Dermis blood vessel endothelial cell (primary cell): ENCODE data around the gene CELF2. TPM values are rescaled to one million over a fixed set of nuclear protein-coding genes. Genes with fewer than 3 reads are reported as not detected.
A peak's percentile ranks its signal among the peaks of the same experiment; 100 is the strongest.

ENCODE experiments used
- DNase-seq: peaks from one replicate; pipeline ENCODE4 v3.0.0; 2010
- total RNA-seq: library from RNA; depleted of rRNA; stranded (reverse); fragments of >200 nt; gene quantifications from 2 replicates; pipeline ENCODE4 v1.2.3, GENCODE V29; 2014

CELF2 gene
- total RNA-seq, 1 donor from 2014 or later: 10.2 TPM

DNA sequence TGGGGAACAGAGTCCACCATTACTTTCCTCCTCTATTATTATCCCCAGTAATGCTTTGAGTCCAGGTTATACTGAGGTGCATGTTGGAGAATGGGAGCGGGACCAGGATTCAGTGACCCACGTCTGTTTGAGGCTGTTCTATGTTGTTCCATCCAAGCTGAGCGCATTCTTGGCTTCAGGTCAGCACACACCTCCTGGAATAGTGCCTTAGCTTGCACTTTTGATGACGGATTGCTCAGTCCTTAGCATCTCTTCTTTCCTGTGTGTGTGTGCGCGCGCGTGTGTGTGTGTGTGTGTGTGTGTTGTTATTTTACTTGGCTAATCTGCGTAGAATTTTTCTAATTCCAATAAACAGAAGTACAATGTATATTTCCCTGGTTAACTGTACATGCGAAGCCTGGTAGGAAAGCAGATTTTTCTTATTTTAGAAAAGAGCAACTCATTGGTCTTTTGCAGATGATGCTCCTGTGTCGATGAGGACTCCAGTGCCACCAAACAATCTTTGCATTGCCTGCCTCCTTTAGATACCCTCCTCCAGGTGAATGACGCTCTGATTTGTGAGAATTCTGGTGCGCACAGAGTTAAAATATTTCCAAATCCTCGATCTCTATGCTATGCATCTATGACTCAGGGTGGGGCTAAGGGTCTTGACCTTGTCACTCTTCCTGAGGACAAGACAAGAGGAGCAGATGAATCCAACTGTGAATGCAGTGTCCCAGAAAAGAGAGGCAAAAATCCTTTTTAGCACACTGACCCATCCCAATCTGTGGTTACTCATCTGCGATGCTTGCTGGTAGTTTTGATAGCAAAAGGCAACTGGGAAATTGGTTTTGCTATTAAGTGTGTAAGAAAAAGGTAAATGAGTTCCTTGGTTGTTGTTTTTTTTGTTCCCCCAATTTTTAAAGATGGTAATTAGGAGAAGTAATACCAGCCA lies 13.3 kb upstream of the CELF2 start:
- DNase-seq: no peak

DNA sequence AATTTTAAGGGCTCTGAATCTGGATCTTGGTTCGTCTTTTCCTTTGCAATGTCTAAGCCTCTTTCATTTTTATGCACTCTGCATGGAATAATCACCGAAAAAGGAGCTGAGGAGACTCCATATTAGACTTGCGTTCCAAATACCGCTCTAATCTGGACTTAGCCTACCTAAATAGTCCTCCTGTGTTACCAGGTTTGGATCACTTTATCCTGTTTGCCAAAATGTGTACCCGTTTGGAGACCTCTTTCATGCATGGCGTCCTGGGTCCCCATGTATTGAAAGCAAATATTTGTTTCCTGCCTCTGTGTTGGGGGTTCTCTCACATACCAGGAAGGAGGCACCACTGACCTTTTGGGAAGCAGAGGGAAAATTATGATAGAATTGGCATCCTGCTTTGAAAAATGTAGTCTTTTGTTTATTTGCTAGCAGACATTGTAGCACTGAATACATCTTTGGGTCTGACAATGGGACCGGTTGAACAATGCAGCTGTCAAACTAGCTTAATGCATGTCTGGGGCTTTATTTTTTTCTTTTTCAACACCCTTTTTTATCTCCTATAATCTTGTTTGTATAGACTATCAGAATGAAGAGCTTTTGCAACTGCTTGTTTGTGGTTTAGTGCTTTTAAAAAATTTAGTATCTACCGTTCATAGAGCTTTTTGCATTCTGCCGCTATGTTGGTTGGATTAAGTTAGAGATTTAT lies 11.8 kb upstream of the CELF2 start:
- DNase-seq: no peak

DNA sequence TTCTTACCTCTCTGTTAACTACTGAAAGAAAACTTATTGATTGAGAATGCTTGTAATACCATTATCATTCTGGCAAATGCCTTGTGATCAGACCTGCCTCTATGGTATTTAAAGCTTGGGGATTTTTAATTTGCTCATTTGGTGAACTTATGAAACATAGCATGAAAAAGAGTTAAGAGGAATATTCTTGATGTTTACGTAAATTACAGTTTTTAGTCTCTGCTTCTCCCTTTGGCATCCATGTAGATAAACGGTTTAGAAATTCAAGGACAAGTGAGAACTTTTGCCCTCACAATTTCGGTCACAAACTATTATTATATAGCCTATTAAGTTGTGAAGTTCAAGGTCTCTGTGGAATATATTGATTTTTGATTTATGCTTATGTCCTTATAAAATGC lies 11.2 kb upstream of the CELF2 start:
- DNase-seq: no peak

DNA sequence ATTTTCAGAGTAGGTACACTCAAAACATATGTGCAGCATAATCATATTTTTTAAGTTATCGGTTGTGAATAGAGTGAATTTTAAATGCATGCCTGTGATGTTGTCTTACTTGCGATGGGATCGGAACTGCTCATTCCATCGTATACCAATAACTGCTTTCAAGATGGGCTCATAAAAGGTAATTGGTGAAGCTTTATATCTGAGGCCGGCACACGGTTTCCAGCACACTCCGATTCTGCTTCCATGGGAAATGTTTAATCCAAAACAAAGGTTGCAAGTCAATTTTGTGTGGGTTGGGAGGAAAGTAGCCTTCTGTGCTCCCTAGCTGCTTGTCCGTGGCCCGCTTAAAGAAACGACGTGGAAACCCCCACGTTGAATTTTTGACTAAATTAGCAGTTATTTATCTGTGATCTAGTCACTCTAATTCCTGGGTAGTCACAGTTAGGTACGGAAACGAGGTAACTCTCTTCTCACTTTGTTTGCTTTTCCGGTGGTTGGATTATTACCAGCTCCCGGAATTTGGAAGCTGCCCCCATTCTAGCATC lies 10.1 kb upstream of the CELF2 start:
- no peak for DNase-seq

DNA sequence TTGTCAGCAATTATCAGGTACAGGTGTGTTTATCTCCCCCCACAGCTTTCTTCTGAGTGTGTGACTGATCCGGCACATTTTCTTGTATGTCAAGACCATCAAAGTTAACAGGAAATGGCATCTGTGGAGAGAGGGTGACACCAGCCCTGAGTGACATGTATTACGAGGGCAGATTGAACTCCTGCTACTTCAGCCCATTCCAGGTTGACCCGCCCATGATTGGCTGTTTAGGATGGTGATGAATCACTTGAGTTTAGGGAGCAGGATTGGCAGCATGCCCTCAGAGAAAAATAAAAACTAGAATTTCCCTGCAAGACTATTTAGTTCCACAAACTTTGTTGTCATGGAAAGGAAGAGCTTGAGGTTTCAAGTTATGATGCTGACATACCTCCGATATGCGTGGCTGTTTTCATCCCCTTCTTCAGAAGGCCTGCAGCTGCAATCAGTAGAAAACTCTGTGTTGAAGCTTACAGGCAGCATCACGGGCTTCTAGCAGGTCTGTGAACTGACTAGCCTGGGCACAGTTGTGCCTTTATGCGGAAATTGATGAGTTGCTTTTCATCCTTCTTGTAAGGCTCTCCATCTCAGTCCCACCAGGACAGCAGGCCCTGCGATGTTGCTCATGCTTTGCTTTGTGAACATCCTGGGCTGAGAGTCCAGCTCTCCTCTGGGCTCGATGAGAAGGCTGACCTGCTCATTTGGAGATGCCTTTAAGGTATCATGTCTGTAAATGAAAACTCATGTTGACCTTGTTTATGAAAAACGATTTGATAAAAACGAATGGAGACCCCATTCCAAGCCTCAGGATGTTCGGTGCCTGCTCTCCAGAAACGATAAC lies 8.0 kb upstream of the CELF2 start:
- DNase-seq: no peak

DNA sequence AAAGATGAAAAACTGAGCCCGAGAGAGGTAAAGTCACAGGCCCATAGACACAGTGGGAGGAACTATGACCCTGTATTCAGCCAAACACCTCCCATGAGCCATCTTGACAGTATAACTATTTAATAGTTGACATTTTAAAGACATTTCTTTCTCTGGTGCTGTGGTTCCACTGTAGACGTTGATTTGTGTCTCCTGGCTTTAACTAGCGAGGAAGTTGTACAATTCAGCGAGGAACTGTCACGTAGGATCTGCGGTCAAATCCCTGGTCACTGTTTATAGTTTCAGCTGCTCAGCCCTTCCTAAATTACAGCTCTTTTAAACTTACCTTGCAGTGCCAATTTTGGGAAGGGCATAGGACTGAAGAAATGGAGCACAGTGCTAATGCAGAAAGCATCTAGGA lies 7.1 kb upstream of the CELF2 start:
- DNase-seq: no peak

DNA sequence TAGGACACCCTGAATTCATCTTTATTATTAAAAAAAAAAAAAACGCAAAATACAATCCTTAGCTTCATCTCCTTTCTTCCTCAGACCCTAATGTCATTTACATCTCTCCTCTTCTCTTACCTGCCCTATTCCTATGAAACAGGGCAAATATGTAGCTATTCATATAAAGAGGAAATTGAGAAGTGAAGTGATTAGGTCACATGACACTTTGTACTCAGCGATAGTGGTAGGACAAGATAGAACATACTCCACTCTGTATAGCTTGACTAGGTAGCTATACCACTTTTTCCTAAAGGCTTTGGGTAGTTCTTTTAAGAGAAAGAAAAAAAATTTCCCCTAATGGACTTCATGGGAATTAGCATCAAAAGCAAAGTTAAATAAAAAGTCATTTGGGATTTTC lies 6.2 kb upstream of the CELF2 start:
- DNase-seq: no peak

DNA sequence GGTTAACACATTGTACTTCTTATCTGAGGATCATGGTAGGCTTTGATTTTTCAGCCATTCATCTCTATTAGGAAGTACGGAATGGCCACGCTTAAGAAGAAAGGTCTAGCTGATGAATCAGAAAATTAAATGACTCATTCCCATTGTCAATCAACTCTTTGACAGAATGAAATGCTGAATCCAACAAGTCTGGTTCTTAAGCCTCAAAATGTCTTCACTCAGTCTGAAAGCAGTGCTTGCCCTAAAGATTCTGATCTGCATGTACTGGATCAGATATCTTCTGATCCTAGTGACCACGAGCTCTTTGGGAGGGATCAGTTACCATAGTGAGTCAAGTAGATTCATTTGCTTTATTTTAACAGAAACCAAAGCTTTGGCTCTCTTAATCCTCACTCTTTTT lies 5.7 kb upstream of the CELF2 start:
- peak; percentile 65 for DNase-seq

DNA sequence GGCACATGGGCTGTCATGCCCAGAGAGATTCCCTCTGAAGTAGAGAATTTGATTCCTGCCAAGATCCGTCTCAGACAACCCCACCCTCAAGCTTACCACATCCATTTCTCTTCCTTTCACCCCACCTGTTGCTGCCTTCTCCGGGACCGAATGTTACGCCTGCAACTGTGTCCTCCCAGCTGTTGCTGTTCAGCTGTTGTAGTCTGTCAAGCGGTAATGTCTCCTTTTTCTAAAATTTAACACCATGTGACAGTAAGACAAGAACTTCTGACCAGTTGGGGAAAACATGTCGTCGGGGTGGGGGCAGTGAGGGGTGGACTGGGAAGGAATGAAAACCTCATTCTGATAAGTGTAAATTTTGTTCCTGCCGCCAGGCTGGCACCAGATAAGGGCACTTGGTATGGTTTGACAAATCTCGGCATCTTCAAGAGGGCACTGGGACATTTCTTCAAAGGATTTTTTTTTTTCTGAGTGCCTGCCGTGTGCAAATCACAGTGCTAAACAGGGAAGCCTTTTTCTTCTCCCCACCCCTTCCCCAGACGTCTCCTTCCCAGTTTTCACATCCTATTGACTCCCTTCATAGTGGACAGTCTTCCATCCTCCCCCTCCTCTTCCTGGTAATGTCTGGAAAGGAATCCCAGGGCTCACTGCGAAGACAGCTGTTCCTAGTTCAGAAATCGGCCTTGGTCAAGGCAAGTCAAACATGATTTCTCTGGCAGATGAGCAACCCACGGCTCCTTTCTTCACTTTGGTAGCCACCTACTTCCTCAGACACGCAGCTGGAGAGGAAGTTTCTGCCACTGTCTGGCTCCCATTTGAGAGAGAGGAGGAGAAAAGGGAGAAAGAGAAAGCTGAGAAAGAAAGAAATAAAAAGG lies 5.0 kb upstream of the CELF2 start:
- no peak for DNase-seq

DNA sequence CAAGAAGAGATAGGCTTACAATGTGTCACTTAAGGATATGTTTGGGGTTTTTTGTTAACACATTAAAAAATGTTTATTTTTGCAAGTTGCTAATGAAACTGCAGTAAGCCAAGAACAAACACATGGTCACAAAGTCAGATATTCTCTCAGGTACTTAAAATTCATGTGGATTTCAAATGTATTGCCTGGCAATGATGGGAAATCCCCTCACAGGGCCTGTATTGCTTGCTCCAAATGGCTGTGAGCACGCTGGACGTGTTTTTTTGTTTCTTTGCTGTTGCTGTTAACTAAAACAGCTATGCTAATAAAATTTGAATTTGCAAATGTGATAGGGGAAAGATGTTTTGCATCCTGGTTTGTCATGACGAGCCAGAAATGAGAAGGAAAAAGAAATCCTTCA lies 3.8 kb upstream of the CELF2 start:
- DNase-seq: no peak

DNA sequence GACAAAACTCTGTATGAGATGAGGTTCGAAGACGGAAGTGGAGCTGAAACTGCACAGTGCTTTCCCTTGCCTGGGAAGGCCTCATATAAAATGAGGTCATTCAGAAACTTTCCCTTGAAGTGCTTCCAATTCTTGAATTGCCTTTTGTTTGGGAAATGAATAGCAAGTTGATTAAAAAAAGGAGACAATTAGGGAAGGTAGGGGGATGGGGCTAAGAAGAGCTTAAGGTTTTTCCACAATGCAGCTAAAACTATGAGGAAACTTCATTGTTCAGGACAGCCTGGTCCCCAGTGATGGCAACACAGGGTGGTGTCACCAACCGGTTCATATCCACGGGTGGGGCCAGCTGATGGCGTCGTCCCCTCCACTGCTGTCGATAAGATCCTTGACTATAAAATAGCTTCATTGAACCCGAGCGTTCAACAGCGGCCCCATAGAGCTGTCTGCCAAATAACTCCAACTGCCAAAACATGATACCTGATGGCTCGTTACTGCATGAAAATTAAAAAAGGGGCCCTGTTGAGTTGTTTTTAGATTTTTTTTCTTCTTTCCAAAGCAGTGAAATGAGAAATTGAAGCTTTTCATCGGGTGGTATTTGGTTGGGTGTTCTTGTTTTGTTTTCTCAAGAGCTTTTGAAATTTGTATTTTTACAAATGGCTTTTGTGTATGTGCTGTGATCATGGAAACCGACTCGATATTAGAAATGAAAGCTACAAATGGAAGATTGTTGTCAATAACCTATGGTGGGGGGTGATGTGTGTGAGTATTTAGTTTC lies 2.8 kb upstream of the CELF2 start:
- peak; percentile 63 for DNase-seq

DNA sequence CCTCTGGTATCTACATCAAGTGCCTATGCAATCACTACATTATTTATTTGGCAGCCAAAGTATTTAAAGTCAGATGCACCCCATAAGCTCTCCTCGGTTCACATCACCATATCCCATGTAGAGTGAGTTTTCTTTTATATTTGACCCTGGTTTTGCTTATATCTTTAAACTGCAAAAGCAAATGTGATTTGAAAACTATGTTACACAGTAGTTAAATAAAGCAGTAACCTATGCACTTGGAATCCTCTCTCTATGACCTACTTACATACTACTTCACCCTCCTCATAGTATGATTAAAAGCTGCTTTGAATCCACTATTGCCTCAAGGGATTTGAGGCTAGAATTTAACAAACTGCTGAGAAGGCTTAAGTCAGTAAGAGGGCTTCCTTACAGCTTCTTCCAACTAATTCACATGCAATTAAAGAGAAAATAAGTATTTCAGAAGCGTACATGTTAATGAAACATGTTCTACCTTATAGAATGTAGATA lies 2.2 kb upstream of the CELF2 start:
- DNase-seq: no peak

DNA sequence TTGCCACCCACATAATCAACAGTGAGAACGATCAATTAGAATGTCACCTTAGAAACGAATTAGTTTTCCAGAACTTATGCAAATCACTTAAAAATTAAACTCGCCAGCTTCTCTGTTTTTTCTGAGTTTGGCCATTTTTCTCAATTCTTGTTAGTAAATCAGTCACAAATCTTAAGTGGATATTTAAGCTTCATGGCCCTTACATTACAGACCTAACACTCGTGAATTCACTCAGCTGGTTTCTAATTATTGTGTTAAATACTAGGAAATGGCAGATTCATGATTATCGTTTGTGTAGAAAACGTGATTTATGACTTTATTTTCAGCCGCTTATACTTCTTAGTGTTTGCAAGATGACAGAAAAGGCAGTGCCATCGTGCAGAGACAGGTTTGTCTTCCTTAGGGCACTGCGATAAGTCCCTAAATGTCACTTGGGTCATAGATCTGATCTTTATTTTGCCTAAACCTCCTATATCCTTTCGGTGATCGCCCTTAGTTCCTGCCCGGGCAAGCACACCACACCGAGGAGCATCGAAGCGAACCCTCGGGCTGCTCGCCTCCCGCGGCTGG lies 587 bp upstream of the CELF2 start:
- no peak for DNase-seq

DNA sequence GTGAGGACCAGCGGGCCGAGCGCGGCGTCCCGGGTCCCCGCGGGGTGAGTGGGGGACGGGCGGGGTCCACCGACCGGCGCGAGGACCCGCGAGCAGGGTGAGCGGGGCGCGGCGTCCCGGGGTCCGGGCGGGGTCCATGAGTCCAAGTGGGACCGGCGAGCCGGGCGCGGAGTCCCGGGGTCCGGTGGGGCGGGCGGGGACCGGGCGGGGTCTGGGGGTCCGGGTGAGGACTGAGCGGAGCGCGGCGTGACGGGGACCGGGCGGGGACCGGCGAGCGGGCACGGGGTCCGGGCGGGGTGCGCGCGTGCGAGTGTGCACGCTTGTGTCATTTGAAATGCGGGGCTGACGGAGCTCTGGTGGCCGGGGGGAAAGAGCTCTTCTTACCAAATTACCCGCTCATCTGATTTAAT lies 765 bp downstream of the CELF2 start:
- DNase-seq: peak; percentile 49

DNA sequence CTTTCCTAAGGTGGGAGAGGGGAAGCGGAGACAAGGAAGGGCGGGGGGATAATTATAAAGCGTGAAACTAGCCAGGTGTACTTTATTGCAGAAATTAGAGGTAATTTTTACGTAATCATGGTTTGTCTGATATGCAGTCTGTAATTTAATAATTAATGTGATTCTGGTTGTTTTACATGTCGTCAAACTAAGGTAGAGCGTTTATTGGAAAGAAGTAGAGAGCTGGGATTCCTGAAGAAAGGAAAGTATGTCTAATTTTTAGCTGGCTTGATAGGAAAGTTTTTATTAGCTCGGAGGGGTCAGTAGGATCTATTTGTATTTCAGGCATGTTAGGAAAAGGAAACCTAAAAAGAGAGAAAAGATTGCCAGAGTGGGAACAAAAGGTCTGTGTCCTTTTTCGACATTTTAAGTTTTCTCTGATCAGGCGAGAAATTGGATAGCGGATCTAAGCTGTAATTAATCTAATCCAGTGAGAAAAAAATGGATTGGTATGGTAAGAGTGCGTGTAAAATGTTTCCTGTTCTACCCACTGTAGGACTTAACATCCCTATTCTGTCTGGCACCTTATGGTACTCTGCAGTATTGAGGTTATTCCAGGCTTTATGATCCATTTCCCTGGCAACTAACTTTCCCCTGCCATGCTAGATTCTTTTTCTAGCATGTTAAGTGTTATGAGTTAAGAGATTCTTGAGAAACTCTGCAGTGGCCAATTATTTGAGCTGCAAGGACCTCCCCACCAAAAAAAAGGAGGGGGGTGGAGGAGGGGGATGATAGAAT lies 1.4 kb downstream of the CELF2 start:
- DNase-seq: peak; percentile 48

DNA sequence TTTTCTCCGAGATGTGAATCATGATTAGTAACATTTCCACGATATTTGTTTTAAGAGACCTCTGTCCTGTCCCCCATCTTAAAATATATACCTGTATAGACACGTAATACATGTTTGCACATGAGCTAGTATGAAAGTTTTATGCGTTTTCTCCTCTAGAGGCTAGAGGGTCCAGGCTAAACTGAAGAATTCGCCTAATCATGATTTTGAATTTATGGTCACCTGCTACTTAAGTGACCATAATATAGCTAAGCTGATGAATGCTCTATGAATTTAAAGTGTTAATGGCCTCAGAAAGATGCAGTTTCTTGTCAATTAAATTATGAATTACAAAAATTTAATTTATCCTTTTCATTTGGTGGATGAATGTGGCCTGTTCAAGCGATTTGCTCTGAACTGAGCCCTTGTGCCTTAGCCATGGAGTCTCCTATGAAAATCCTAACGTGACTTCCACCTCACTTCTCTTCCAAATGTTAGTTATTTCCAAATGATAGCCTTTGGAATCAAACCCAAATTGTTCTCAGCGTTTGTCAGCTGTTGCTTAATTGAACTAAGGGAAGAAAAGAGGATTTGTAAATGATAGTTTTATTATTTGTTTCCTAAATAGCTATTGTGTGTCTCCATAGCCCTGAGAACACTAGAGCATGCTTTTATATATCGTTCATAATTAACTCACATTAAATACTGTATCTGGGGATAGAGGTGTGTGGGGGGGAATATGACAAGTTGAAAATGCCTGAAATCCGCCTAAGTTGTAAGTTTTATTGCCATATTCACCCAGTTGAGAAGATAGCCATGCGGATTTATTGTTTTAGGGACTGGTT lies 2.3 kb downstream of the CELF2 start:
- DNase-seq: no peak

DNA sequence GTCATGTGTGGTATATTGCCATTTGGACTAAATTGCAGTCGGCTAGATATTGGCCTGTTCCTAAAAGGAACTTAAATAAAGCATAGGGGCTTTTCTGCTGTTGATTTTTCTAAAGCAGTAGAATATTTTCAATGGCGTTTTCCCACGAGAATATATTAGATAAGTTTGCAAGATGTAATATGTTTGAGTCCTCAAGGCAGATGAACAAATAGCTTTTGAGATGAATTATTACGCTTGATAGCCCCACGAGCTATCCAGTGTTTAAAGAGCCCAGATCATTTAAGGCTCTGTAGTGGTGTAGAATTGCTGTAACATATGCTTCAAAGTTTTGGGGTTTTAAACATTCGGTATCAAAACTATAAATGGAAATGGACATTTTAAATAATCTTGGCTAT lies 2.9 kb downstream of the CELF2 start:
- no peak for DNase-seq

DNA sequence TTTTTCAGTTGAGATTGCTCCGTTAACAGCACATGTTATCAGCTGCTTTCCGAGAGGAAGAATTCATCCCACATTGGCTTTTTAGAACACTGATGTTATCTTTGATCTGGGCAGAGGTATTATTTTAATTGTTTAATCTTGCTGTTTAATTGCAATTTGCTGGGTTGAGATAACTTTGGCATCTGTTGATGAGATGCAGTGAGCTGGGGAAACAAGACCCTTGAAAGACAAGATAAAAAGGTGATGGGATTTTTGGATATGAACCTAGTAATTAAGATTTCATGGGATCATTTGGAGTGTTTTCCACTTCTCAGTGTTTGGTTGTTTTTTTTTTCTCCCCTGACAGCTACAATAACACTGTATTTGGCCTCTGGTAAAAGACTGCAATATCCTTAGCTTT lies 4.5 kb downstream of the CELF2 start:
- DNase-seq: no peak
